Stimulated activated CD8-positive, alpha-beta memory T cell treated with anti-CD3 and anti-CD28 coated beads, Interleukin-2, amount 100 ng/mL, for 48 hours (primary cell): ENCODE data around the gene SECISBP2.

ENCODE experiments used
- DNase-seq, 2 donors: peaks; one replicate each; pipeline ENCODE4 v3.0.0-alpha.2; 2020; ENCODE audit warnings: low read depth in 2 of 2

SECISBP2 gene

DNA sequence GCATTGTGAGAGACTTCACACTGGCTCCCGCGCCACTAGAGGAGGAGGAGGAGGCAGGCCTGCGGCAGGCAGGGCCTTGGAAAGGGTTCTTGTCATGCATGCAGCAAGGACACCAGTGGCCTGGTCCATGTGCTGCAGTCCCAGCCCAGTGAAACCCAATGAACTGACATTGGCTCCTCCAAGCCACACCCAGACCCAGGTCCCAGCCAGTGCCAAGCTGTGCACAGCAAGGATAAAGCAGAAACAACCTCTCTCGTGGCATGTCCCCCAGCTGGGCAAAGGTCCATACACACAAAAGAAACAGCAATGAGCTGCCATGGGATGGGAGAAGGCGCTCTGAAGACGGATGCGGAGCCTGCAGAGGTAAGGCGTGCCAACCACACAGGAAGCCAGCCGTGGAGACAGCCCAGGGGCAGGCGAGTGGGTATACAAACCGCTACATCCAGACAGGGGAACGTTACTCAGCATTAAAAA is 90.4 kb downstream of the SECISBP2 start:
- no peak for DNase-seq
